GM19238 (cell line): ENCODE data around the gene NTHL1.

Experiments
- DNase-seq: peaks from one replicate; pipeline ENCODE4 v3.0.0; 2011; ENCODE audit warnings: low spot score; ENCODE audit not compliant: insufficient read length

Gene NTHL1

GRCh38 chr16:1997494-1998359 lies 49.9 kb downstream of the NTHL1 start:
- no peak for DNase-seq

GRCh38 chr16:1993731-1994131 lies 53.9 kb downstream of the NTHL1 start:
- no peak for DNase-seq

- no peak for DNase-seq
Observed at GRCh38 chr16:1992704-1993317, 54.8 kb downstream of the NTHL1 start.

GRCh38 chr16:1991948-1992703 lies 55.5 kb downstream of the NTHL1 start:
- DNase-seq: peak; percentile 99

GRCh38 chr16:1991588-1991947 lies 56.1 kb downstream of the NTHL1 start:
- no peak for DNase-seq

- DNase-seq: peak; percentile 76
Observed at GRCh38 chr16:1991135-1991551, 56.5 kb downstream of the NTHL1 start.

GRCh38 chr16:1990351-1991134 lies 57.1 kb downstream of the NTHL1 start:
- no peak for DNase-seq

- no peak for DNase-seq
Observed at GRCh38 chr16:1990101-1990350, 57.6 kb downstream of the NTHL1 start.
